HG03135 (cell line): ENCODE results near the gene RABEP1.

Source experiments
- ATAC-seq: cut with Tn5 transposase; IDR thresholded peaks from one replicate; pipeline ENCODE4 v1.9.1; 2021; ENCODE audit warnings: mild to moderate bottlenecking, moderate library complexity; ENCODE audit not compliant: unreplicated experiment

The RABEP1 gene

GRCh38 chr17:5264893-5265292 is 17.2 kb upstream of the RABEP1 start:
- ATAC-seq = no peak

- no peak for ATAC-seq
These were observed 12.7 kb upstream of the RABEP1 start for GRCh38 chr17:5269241-5269960.

- no peak for ATAC-seq
These were observed 9.8 kb upstream of the RABEP1 start for GRCh38 chr17:5272322-5272721.

GRCh38 chr17:5282642-5283217 is 646 bp downstream of the RABEP1 start:
- no peak for ATAC-seq

GRCh38 chr17:5283571-5284315 is 1.7 kb downstream of the RABEP1 start:
- ATAC-seq = no peak

GRCh38 chr17:5284681-5285080 is 2.6 kb downstream of the RABEP1 start:
- no peak for ATAC-seq

- no peak for ATAC-seq
These were observed 4.8 kb downstream of the RABEP1 start for GRCh38 chr17:5286846-5287245.

GRCh38 chr17:5291683-5292350 is 9.7 kb downstream of the RABEP1 start:
- no peak for ATAC-seq

- ATAC-seq = no peak
These were observed 15.2 kb downstream of the RABEP1 start for GRCh38 chr17:5297245-5297644.

GRCh38 chr17:5299383-5299782 is 17.3 kb downstream of the RABEP1 start:
- no peak for ATAC-seq

GRCh38 chr17:5304636-5305035 is 22.6 kb downstream of the RABEP1 start:
- ATAC-seq = no peak

GRCh38 chr17:5309851-5310250 is 27.8 kb downstream of the RABEP1 start:
- ATAC-seq = no peak

- no peak for ATAC-seq
These were observed 43.8 kb downstream of the RABEP1 start for GRCh38 chr17:5325851-5326250.

- ATAC-seq = peak; percentile 54
These were observed 47.9 kb downstream of the RABEP1 start for GRCh38 chr17:5329784-5330557.

GRCh38 chr17:5330981-5331380 is 48.9 kb downstream of the RABEP1 start:
- no peak for ATAC-seq

- ATAC-seq = no peak
These were observed 49.4 kb downstream of the RABEP1 start for GRCh38 chr17:5331506-5331905.

GRCh38 chr17:5344914-5345313 is 62.8 kb downstream of the RABEP1 start:
- no peak for ATAC-seq

GRCh38 chr17:5352681-5353289 is 70.7 kb downstream of the RABEP1 start:
- no peak for ATAC-seq

GRCh38 chr17:5354310-5354709 is 72.2 kb downstream of the RABEP1 start:
- no peak for ATAC-seq

GRCh38 chr17:5354886-5355415 is 72.9 kb downstream of the RABEP1 start:
- no peak for ATAC-seq
